Neural crest cell (in vitro differentiated cells): ENCODE results near the gene SRA1. TPM values are rescaled to one million over a fixed set of nuclear protein-coding genes. Genes with fewer than 3 reads are reported as not detected.
"Not testable (repeated sequence)": the region's sequence is repeated elsewhere in the genome, so short reads cannot be mapped to it uniquely, and the experiment has no call there.

ENCODE experiments used
- DNase-seq: peaks from one replicate; pipeline ENCODE4 v3.0.0; 2021; ENCODE audit warnings: low read depth, mixed read lengths, low spot score
- H3K27ac Mint-ChIP-seq: one replicate; pipeline ENCODE4 v1.8.0; 2021; ENCODE audit warnings: mild to moderate bottlenecking, mixed read lengths; ENCODE audit not compliant: unreplicated experiment
- H3K27me3 Mint-ChIP-seq: 2 replicates; pipeline ENCODE4 v1.8.0; 2021; ENCODE audit warnings: low read depth, mild to moderate bottlenecking, mixed read lengths
- H3K36me3 Mint-ChIP-seq: 2 replicates; pipeline ENCODE4 v1.8.0; 2021; ENCODE audit warnings: low read depth, mild to moderate bottlenecking, mixed read lengths
- H3K4me1 Mint-ChIP-seq: 2 replicates; pipeline ENCODE4 v1.8.0; 2021; ENCODE audit warnings: mixed read lengths
- H3K4me3 Mint-ChIP-seq: one replicate; pipeline ENCODE4 v1.8.0; 2021; ENCODE audit warnings: mild to moderate bottlenecking, mixed read lengths
- H3K9me3 Mint-ChIP-seq: 2 replicates; pipeline ENCODE4 v1.8.0; 2021; ENCODE audit warnings: mixed read lengths
- CTCF ChIP-seq: fragments of 200-600 bp; sonication (generic); conservative IDR thresholded peaks from 2 replicates; pipeline ENCODE4 v1.5.0; 2021; ENCODE audit warnings: antibody characterized with exemption, mild to moderate bottlenecking
- total RNA-seq: library from RNA; stranded (reverse); gene quantifications from 2 replicates; pipeline ENCODE4 v1.2.1, GENCODE V29; 2021

The SRA1 gene
- total RNA-seq, 1 donor from 2014 or later = 36.3 TPM

- peaks cover 20% of the 10 kb centered on the region for H3K27me3 Mint-ChIP-seq
- H3K9me3 Mint-ChIP-seq = no peaks in the 10 kb centered on the region
- H3K4me3 Mint-ChIP-seq = no peak overlapping the region
- H3K4me1 Mint-ChIP-seq = no peaks in the 10 kb centered on the region
- H3K27ac Mint-ChIP-seq = no peak overlapping the region
- H3K36me3 Mint-ChIP-seq = no peaks in the 10 kb centered on the region
- no peak for TF ChIP-seq CTCF
- no peak for DNase-seq
These were observed 34.6 kb upstream of the SRA1 start for GRCh38 chr5:140591747-140592372.

GRCh38 chr5:140590861-140591260 is 33.6 kb upstream of the SRA1 start:
- TF ChIP-seq CTCF = no peak
- DNase-seq = no peak
- H3K4me3 Mint-ChIP-seq = no peak overlapping the region
- peaks cover 16% of the 10 kb centered on the region for H3K27me3 Mint-ChIP-seq
- H3K36me3 Mint-ChIP-seq = no peaks in the 10 kb centered on the region
- no peak overlapping the region for H3K27ac Mint-ChIP-seq
- no peaks in the 10 kb centered on the region for H3K4me1 Mint-ChIP-seq
- H3K9me3 Mint-ChIP-seq = no peaks in the 10 kb centered on the region

GRCh38 chr5:140588311-140589070 is 31.2 kb upstream of the SRA1 start:
- Mint-ChIP-seq H3K4me3 (no peak overlapping the region), H3K27me3 (peaks cover 12% of the 10 kb centered on the region), H3K27ac (no peak overlapping the region), H3K9me3 (peaks cover 4% of the 10 kb centered on the region), H3K36me3 (peaks cover 3% of the 10 kb centered on the region), H3K4me1 (no peaks in the 10 kb centered on the region)
- DNase-seq = no peak
- no peak for TF ChIP-seq CTCF

DNA sequence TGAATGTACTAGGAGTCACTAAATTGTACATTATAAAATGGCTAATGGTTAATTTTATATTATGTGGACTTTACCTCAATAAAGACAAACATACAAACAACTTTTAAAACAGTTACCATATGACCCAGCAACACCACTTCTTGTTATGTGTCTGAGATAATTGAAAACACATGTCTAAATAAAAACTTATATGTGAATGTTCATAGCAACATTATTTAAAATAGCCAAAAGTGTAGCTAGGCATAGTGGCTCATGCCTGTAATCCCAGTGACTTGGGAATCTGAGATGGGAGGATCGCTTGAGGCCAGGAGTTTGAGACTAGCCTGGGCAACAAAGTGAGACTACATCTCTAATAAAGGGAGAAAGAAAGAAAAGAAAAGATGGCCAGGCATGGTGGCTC is 30.2 kb upstream of the SRA1 start:
- H3K4me1 Mint-ChIP-seq = no peaks in the 10 kb centered on the region
- H3K4me3 Mint-ChIP-seq = no peak overlapping the region
- no peak for DNase-seq
- peaks cover 6% of the 10 kb centered on the region for H3K9me3 Mint-ChIP-seq
- TF ChIP-seq CTCF = no peak
- H3K27ac Mint-ChIP-seq = no peak overlapping the region
- H3K36me3 Mint-ChIP-seq = peaks cover 3% of the 10 kb centered on the region
- H3K27me3 Mint-ChIP-seq = peaks cover 18% of the 10 kb centered on the region

GRCh38 chr5:140579188-140579747 is 22.0 kb upstream of the SRA1 start:
- H3K36me3 Mint-ChIP-seq, H3K4me3 Mint-ChIP-seq, H3K27ac Mint-ChIP-seq, H3K9me3 Mint-ChIP-seq, DNase-seq: not testable (repeated sequence)
- Mint-ChIP-seq H3K4me1 (peaks cover 11% of the 10 kb centered on the region), H3K27me3 (peaks cover 28% of the 10 kb centered on the region)

GRCh38 chr5:140576776-140577201 is 19.5 kb upstream of the SRA1 start:
- Mint-ChIP-seq H3K36me3 (no peaks in the 10 kb centered on the region), H3K4me1 (peaks cover 11% of the 10 kb centered on the region), H3K27me3 (peaks cover 14% of the 10 kb centered on the region), H3K27ac (peak overlapping the region; percentile 31), H3K9me3 (no peaks in the 10 kb centered on the region), H3K4me3 (no peak overlapping the region)
- DNase-seq = no peak
- no peak for TF ChIP-seq CTCF
